Breast epithelium (tissue), 4 donors: ENCODE data around the gene PHAF1. TPM values are rescaled to one million over a fixed set of nuclear protein-coding genes. Genes with fewer than 3 reads are reported as not detected.
A peak's percentile ranks its signal among the peaks of the same experiment; 100 is the strongest.

Experiments used
- DNase-seq, 2 donors: peaks; one replicate each; pipeline ENCODE4 v3.0.0-alpha.2; 2019; ENCODE audit warnings: low spot score in 2 of 2
- H3K27ac ChIP-seq, 2 donors: fragments of 200-600 bp; sonication (generic) in 1 of 2; one replicate each; pipeline ENCODE4 v1.5.1; 2016 to 2019; ENCODE audit warnings: mild to moderate bottlenecking in 1 of 2
- H3K27me3 ChIP-seq, 2 donors: fragments of 200-600 bp; sonication (generic) in 1 of 2; one replicate each; pipeline versions ENCODE4 v1.5.1 to v1.6.0; 2017 to 2019; ENCODE audit warnings: control low read depth in 1 of 2, mild to moderate bottlenecking in 1 of 2
- H3K36me3 ChIP-seq: fragments of 200-600 bp; one replicate; pipeline ENCODE4 v1.5.1; 2019
- H3K4me1 ChIP-seq, 2 donors: fragments of 200-600 bp; sonication (generic); one replicate each; pipeline ENCODE4 v1.5.1; 2016 to 2019; ENCODE audit warnings: control low read depth in 1 of 2
- H3K4me3 ChIP-seq, 3 donors: fragments of 200-600 bp; sonication (generic); 1 replicate in 2 of 3; 2 replicates in 1 of 3; pipeline ENCODE4 v1.5.1; 2016 to 2019; ENCODE audit warnings: mild to moderate bottlenecking in 3 of 3, moderate library complexity in 2 of 3
- H3K9me3 ChIP-seq, 2 donors: fragments of 200-600 bp; sonication (generic) in 1 of 2; one replicate each; pipeline ENCODE4 v1.5.1; 2016 to 2019; ENCODE audit warnings: control low read depth in 1 of 2
- POLR2A ChIP-seq: fragments of 450-650 bp; IDR thresholded peaks from one replicate; pipeline ENCODE4 v1.6.1; 2016; ENCODE audit warnings: antibody characterized with exemption, mild to moderate bottlenecking, moderate library complexity
- POLR2AphosphoS5 ChIP-seq, 3 donors: sonication (generic); formaldehyde crosslinking; IDR thresholded peaks; one replicate each; pipeline ENCODE4 v1.6.1; 2017; ENCODE audit warnings: antibody characterized with exemption in 3 of 3
- intact Hi-C: fragments of 100-400 bp; cut with DNase I; formaldehyde crosslinking; loops from one replicate; pipeline ENCODE4 v1.15.1; 2023; ENCODE audit warnings: low total_unique reads
- total RNA-seq, 3 donors: library from RNA; depleted of rRNA; stranded (reverse); fragments of >200 nt; gene quantifications; one replicate each; pipeline ENCODE4 v1.1.0, GENCODE V29; 2016
- TF ChIP-seq, protein P1 (sequence below), 3 donors: fragments of 450-650 bp; IDR thresholded peaks; one replicate each; pipeline ENCODE4 v1.5.1; 2016 to 2017; ENCODE audit warnings: antibody characterized with exemption in 3 of 3, mild to moderate bottlenecking in 3 of 3, moderate library complexity in 3 of 3

PHAF1 gene
- total RNA-seq, 3 donors from 2014 or later = 17.8 to 31.8 (median 27.1) TPM

DNA sequence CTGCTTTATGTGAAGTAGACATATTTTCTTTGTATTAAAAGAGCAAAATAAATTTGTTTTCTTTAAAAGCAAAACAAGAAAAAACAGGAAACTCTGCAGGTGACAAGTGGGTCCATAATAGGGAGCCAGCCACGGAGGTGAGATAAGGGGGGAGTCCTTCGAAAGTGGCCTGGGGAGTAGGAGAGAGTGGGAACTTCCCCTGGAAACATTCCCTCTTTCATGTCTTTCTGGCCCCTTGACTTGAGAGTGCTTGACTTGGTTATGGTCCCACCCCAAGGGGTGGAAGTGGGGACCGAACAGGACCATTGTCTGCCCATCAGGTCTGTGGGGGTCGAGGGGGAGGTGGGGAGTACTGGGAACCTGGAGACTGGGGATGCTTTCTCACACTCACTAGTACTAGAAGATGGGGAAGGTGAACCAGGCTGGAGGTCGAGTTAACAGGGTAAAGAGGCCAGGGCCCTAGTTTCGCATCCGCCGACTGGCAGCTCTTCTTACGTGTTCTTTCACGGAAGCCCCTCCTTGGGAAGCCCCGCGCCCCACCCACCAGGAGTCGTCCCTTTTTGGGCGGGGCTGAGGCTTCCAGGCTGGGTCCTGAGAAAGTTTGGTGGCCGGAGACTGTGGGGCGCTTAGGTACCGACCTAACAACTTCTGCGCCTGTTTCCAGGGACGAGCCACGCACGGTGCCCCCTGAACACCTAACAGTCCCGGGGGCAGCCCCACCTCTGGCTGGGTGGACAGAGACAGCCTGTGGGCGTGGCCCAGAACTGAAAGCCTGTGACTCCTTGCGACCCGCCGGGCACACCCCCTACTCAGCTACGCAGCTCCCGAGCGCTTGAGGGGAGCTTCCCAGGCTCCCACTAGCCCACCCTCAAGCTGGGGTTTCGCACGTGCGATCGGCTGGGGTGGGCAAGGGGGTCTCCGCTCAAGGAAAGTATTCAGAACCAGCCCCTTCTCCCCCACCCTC lies 49.2 kb downstream of the PHAF1 start:
- Histone ChIP-seq H3K9me3 (no peaks in the 10 kb centered on the region), H3K27ac (peak overlapping the region; percentile 81 to 86), H3K36me3 (no peaks in the 10 kb centered on the region), H3K27me3 (no peaks in the 10 kb centered on the region), H3K4me1 (peaks cover 5 to 11% of the 10 kb centered on the region in 2 donors), H3K4me3 (peak overlapping the region; percentile 80 to 96 (median 93))
- DNase-seq = no peak
- TF ChIP-seq POLR2A (no peak), POLR2AphosphoS5 (IDR thresholded peaks at IDR 0.05) (no peak)
- TF ChIP-seq, protein P1, sequence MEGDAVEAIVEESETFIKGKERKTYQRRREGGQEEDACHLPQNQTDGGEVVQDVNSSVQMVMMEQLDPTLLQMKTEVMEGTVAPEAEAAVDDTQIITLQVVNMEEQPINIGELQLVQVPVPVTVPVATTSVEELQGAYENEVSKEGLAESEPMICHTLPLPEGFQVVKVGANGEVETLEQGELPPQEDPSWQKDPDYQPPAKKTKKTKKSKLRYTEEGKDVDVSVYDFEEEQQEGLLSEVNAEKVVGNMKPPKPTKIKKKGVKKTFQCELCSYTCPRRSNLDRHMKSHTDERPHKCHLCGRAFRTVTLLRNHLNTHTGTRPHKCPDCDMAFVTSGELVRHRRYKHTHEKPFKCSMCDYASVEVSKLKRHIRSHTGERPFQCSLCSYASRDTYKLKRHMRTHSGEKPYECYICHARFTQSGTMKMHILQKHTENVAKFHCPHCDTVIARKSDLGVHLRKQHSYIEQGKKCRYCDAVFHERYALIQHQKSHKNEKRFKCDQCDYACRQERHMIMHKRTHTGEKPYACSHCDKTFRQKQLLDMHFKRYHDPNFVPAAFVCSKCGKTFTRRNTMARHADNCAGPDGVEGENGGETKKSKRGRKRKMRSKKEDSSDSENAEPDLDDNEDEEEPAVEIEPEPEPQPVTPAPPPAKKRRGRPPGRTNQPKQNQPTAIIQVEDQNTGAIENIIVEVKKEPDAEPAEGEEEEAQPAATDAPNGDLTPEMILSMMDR (IDR thresholded peaks at IDR 0.05) = no peak
- intact Hi-C loops = no loop called here

DNA sequence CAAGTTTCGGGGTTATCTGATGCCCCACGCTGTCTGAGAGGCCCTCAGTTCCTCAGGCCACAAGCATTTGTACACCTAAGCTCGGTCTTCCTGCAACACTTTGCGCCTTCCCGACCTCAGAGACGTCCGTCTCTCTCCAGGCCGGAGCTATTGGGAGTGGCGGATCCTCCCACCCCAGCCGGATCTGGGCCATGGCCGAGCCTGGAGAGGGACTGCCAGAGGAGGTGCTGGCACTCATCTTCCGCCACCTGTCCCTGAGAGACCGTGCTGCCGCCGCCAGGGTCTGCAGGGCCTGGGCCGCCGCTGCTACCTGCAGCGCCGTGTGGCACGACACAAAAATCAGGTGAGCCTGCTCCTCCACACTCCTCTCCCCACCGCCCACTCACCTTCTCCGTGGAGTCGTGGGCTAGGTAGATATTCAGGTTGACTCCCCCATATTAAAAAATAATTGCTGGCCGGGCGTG lies 51.9 kb downstream of the PHAF1 start:
- Histone ChIP-seq H3K9me3 (no peaks in the 10 kb centered on the region), H3K4me1 (peaks cover 10 to 11% of the 10 kb centered on the region in 2 donors), H3K27ac (no peak overlapping the region), H3K27me3 (no peaks in the 10 kb centered on the region), H3K4me3 (peak overlapping the region in 2 of 3 donors; percentile 80 to 96), H3K36me3 (no peaks in the 10 kb centered on the region)
- intact Hi-C loops = no loop called here
- DNase-seq = no peak
- TF ChIP-seq, protein P1 (IDR thresholded peaks at IDR 0.05) = no peak
- TF ChIP-seq POLR2A (no peak), POLR2AphosphoS5 (IDR thresholded peaks at IDR 0.05) (no peak)

DNA sequence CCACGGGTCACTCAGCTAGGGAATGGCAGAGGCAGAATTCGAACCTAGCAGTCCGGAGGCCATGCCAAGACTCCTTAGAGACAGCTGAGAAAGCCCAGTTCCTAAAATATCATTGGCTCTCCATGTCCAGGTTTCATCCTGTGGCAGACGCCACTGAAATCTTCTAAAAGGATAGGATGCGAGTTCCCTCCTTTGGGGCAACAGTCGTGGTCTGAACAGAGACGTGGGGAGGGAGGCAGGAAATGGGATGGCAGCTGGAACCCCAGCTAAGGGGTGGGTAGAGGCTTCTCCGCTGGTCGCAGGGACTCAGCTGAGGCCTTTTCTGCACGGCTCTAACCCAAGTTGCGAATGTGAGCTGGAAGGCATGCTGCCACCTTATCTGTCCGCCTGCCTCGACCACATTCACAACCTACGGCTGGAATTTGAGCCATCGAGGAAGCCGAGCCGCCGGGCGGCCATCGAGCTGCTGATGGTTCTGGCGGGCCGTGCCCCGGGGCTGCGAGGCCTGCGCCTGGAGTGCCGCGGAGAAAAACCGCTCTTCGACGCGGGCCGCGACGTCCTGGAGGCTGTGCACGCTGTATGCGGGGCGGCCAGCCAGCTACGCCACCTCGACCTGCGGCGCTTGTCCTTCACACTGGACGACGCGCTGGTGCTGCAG lies 52.9 kb downstream of the PHAF1 start:
- Histone ChIP-seq H3K4me3 (peak overlapping the region; percentile 42 to 70 (median 52)), H3K36me3 (no peaks in the 10 kb centered on the region), H3K27ac (peak overlapping the region in 1 of 2 donors; percentile 19), H3K4me1 (peaks cover 10 to 11% of the 10 kb centered on the region in 2 donors), H3K27me3 (no peaks in the 10 kb centered on the region), H3K9me3 (no peaks in the 10 kb centered on the region)
- DNase-seq = no peak
- intact Hi-C loops = no loop called here
- TF ChIP-seq, protein P1 (IDR thresholded peaks at IDR 0.05) = no peak
- TF ChIP-seq POLR2AphosphoS5 (IDR thresholded peaks at IDR 0.05) (no peak), POLR2A (no peak)

DNA sequence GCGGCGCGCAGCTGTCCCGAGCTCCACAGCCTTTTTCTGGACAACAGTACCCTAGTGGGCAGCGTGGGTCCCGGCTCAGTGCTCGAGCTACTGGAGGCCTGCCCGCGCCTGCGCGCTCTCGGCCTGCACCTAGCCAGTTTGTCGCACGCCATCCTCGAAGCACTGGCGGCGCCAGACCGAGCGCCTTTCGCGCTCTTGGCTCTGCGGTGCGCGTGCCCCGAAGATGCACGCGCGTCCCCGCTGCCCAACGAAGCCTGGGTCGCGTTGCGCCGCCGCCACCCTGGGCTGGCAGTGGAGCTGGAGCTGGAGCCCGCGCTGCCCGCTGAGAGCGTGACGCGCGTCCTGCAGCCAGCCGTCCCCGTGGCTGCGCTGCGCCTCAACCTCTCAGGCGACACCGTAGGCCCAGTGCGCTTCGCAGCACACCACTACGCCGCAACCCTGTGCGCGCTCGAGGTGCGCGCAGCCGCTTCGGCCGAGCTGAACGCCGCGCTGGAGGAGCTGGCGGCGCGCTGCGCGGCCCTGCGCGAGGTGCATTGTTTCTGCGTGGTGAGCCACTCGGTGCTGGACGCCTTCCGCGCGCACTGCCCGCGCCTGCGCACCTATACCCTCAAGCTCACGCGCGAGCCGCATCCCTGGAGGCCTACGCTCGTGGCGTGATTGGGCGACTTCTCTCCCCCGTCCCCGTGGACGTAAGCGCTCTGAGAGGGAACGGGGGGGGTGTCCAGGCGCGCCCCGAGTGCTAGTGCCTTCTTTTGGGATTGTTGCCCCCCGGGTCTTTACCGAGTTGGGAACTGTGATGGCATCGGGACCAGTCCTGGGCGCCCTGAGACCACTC lies 53.6 kb downstream of the PHAF1 start:
- TF ChIP-seq POLR2AphosphoS5 (IDR thresholded peaks at IDR 0.05) = peak in 1 of 3 donors; percentile 20
- TF ChIP-seq, protein P1 (IDR thresholded peaks at IDR 0.05) = no peak
- no peaks in the 10 kb centered on the region for H3K36me3 ChIP-seq
- intact Hi-C loops = no loop called here
- DNase-seq = no peak
- peak overlapping the region; percentile 52 to 82 for H3K27ac ChIP-seq
- no peaks in the 10 kb centered on the region for H3K9me3 ChIP-seq
- H3K4me1 ChIP-seq = peaks cover 10 to 11% of the 10 kb centered on the region in 2 donors
- peak overlapping the region; percentile 42 to 70 (median 52) for H3K4me3 ChIP-seq
- H3K27me3 ChIP-seq = no peaks in the 10 kb centered on the region
